GM21526 (cell line): ENCODE results near the gene TPRA1.

ENCODE experiments used
- ATAC-seq: cut with Tn5 transposase; IDR thresholded peaks from one replicate; pipeline ENCODE4 v1.9.1; 2021; ENCODE audit warnings: moderate library complexity; ENCODE audit not compliant: unreplicated experiment, low FRiP score

TPRA1 gene

GRCh38 chr3:127593178-127593577 is 2.6 kb upstream of the TPRA1 start:
- no peak for ATAC-seq

- peak; percentile 28 for ATAC-seq
Observed at GRCh38 chr3:127590282-127590592, 296 bp downstream of the TPRA1 start.

GRCh38 chr3:127589600-127590281 is 792 bp downstream of the TPRA1 start:
- ATAC-seq, result peak; percentile 4

GRCh38 chr3:127588806-127589577 is 1.5 kb downstream of the TPRA1 start:
- ATAC-seq, result no peak

- ATAC-seq, result no peak
Observed at GRCh38 chr3:127587876-127588275, 2.7 kb downstream of the TPRA1 start.

- no peak for ATAC-seq
Observed at GRCh38 chr3:127585813-127586413, 4.6 kb downstream of the TPRA1 start.

- no peak for ATAC-seq
Observed at GRCh38 chr3:127585163-127585812, 5.2 kb downstream of the TPRA1 start.

GRCh38 chr3:127584734-127585133 is 5.8 kb downstream of the TPRA1 start:
- no peak for ATAC-seq

GRCh38 chr3:127580327-127581060 is 10.0 kb downstream of the TPRA1 start:
- no peak for ATAC-seq

- ATAC-seq, result no peak
Observed at GRCh38 chr3:127578802-127579201, 11.7 kb downstream of the TPRA1 start.

- no peak for ATAC-seq
Observed at GRCh38 chr3:127578168-127578567, 12.4 kb downstream of the TPRA1 start.

- ATAC-seq, result no peak
Observed at GRCh38 chr3:127577448-127577847, 13.1 kb downstream of the TPRA1 start.

GRCh38 chr3:127574880-127575878 is 15.4 kb downstream of the TPRA1 start:
- peak; percentile 79 for ATAC-seq

GRCh38 chr3:127573912-127574311 is 16.6 kb downstream of the TPRA1 start:
- no peak for ATAC-seq

GRCh38 chr3:127573401-127573800 is 17.1 kb downstream of the TPRA1 start:
- no peak for ATAC-seq

- ATAC-seq, result no peak
Observed at GRCh38 chr3:127572735-127573134, 17.8 kb downstream of the TPRA1 start.

- no peak for ATAC-seq
Observed at GRCh38 chr3:127572186-127572585, 18.3 kb downstream of the TPRA1 start.

GRCh38 chr3:127570520-127570919 is 20.0 kb downstream of the TPRA1 start:
- no peak for ATAC-seq

GRCh38 chr3:127569160-127569559 is 21.4 kb downstream of the TPRA1 start:
- no peak for ATAC-seq
